Measurements from ENCODE around the gene UTS2.

DNA sequence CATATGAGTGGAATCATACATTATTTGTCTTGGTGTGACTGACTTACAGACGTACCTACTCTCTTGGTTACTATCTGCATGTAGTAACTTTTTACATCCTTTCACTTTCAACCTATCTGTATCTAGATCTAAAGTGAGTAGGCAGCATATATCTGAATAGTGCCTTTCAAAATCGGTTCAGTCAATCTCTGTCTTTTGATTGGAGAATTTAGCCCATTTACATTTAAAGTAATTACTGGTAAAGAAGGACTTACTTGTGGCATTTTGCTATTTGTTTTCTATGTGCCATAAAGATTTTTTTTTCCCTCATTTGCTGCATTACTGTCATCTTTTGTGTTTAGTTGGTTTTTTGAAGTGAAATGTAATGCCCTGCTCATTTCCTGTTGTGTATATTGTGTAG is 14.2 kb downstream of the UTS2 start:
- TF ChIP-seq, protein P1, sequence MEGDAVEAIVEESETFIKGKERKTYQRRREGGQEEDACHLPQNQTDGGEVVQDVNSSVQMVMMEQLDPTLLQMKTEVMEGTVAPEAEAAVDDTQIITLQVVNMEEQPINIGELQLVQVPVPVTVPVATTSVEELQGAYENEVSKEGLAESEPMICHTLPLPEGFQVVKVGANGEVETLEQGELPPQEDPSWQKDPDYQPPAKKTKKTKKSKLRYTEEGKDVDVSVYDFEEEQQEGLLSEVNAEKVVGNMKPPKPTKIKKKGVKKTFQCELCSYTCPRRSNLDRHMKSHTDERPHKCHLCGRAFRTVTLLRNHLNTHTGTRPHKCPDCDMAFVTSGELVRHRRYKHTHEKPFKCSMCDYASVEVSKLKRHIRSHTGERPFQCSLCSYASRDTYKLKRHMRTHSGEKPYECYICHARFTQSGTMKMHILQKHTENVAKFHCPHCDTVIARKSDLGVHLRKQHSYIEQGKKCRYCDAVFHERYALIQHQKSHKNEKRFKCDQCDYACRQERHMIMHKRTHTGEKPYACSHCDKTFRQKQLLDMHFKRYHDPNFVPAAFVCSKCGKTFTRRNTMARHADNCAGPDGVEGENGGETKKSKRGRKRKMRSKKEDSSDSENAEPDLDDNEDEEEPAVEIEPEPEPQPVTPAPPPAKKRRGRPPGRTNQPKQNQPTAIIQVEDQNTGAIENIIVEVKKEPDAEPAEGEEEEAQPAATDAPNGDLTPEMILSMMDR (conservative IDR thresholded peaks at IDR 0.05 in 1 of 2, IDR thresholded peaks at IDR 0.05 in 1 of 2; ENCODE audit: extremely low read depth in 1 of 2, insufficient read depth in 1 of 2, low read depth in 1 of 2, low read length in 2 of 2): no peak
- no peak for TF ChIP-seq EZH2 (IDR thresholded peaks at IDR 0.05; ENCODE audit: borderline replicate concordance, low read length)

All from mammary epithelial cell (primary cell).